Adrenal gland (tissue), 12 donors: ENCODE measurements around the gene TNNI3. TPM values are rescaled to one million over a fixed set of nuclear protein-coding genes. Genes with fewer than 3 reads are reported as not detected.

Experiments used
- DNase-seq, 7 donors: peaks; one replicate each; pipeline ENCODE4 v3.0.0-alpha.2; 2019 to 2020
- H3K27ac ChIP-seq, 5 donors: fragments of 200-600 bp; sonication (generic) in 4 of 5; 1 replicate in 3 of 5; 2 replicates in 2 of 5; pipeline versions ENCODE4 v1.5.1 to v1.8.0; 2016 to 2020; ENCODE audit warnings: mild to moderate bottlenecking in 1 of 5
- H3K27me3 ChIP-seq: fragments of 200-600 bp; 2 replicates; pipeline ENCODE4 v1.8.0; 2021
- H3K36me3 ChIP-seq, 2 donors: fragments of 200-600 bp; replicated peaks in 1 of 2; 1 replicate in 1 of 2; 2 replicates in 1 of 2; pipeline versions ENCODE4 v1.5.1 to v1.8.0; 2018 to 2022
- H3K4me1 ChIP-seq, 2 donors: fragments of 200-600 bp; replicated peaks in 1 of 2; 1 replicate in 1 of 2; 2 replicates in 1 of 2; pipeline versions ENCODE4 v1.5.1 to v1.8.0; 2018 to 2021
- H3K4me3 ChIP-seq, 4 donors: fragments of 200-600 bp; sonication (generic) in 3 of 4; one replicate each; pipeline ENCODE4 v1.5.1; 2016 to 2018
- H3K9me3 ChIP-seq, 3 donors: fragments of 200-600 bp; sonication (generic) in 1 of 3; replicated peaks in 1 of 3; 1 replicate in 2 of 3; 2 replicates in 1 of 3; pipeline versions ENCODE4 v1.5.1 to v1.8.0; 2016 to 2021
- CTCF ChIP-seq, 6 experiments: fragments of 450-650 bp in 4 of 6; fragments of 200-600 bp in 2 of 6; sonication (generic) in 1 of 6; IDR thresholded peaks; 1 replicate in 5 of 6; 2 replicates in 1 of 6; pipeline versions ENCODE4 v1.5.1 to v1.8.0; 2016 to 2021; ENCODE audit warnings: antibody characterized with exemption in 6 of 6, mild to moderate bottlenecking in 2 of 6, moderate library complexity in 1 of 6
- POLR2A ChIP-seq, 2 donors: fragments of 450-650 bp; IDR thresholded peaks; one replicate each; pipeline ENCODE4 v1.6.1; 2017; ENCODE audit warnings: antibody characterized with exemption in 2 of 2, mild to moderate bottlenecking in 2 of 2, moderate library complexity in 1 of 2
- WGBS, 4 donors: extraction: QIAGEN DNeasy Blood & Tissue Kit in 2 of 4; methylation state at CpG; one replicate each; pipeline versions ENCODE4 v1.1.5 to v1.1.7; 2013 to 2017; 5-methylcytosine and 5-hydroxymethylcytosine counted together
- intact Hi-C, 2 donors: fragments of 100-400 bp; cut with DNase I; formaldehyde crosslinking; loops; one replicate each; pipeline versions ENCODE4 v1.14.1 to v1.15.0; 2022 to 2023
- polyA plus RNA-seq, 3 donors: library from polyadenylated mRNA; stranded (reverse); fragments of 200-250 nt in 2 of 3; fragments of 350-450 nt in 1 of 3; fragmentation: Illumina TruSeq in 1 of 3; extraction: RNeasy Lipid Tissue Mini Kit (QIAGEN cat#74804) in 1 of 3; gene quantifications; one replicate each; pipeline ENCODE4 v1.2.3, GENCODE V29; 2013 to 2014
- total RNA-seq, 9 donors: library from RNA; depleted of rRNA in 4 of 9; stranded (reverse); fragments of >200 nt in 4 of 9; fragments of 120-200 nt in 1 of 9; fragmentation: NEBNext Ultra II Directional in 1 of 9; extraction: Animal tissue kit (Norgen Biotek cat#: 25700) in 1 of 9; gene quantifications; one replicate each; pipeline versions ENCODE4 v1.1.0 to v1.2.4, GENCODE V29; 2013 to 2023
- donor health status: healthy with polysubstance abuse.
- donor health status: Bipolar disorder and iron deficiency.
- donor health status: DM: yes; HTN: yes; CAD: no.
- donor health status: DM: no; HTN: no; CAD: no.
- donor health status: DM: no; HTN: no; CAD: no.
- donor health status: DM: yes; HTN: yes; CAD: no.

TNNI3 gene
- total and polyA plus RNA-seq, 12 donors: 0.51 to 461 (median 22.4) TPM; not detected in 6

- no peaks in the 10 kb centered on the region for H3K4me1 ChIP-seq
- no peak overlapping the region for H3K27ac ChIP-seq
- H3K36me3 ChIP-seq: no peaks in the 10 kb centered on the region
- no peak for TF ChIP-seq POLR2A (IDR thresholded peaks at IDR 0.05)
- TF ChIP-seq CTCF (IDR thresholded peaks at IDR 0.05): no peak
- 76 to 89% (median 85%) methylated on average over 2 to 12 of the region's 12 CpGs for WGBS, 4 donors
- intact Hi-C loops: no loop called here
- no peaks in the 10 kb centered on the region for H3K9me3 ChIP-seq
- H3K4me3 ChIP-seq: no peak overlapping the region
- no peaks in the 10 kb centered on the region for H3K27me3 ChIP-seq
- no peak for DNase-seq
Measured at GRCh38 chr19:55186080-55186479, 28.5 kb upstream of the TNNI3 start.

- no peaks in the 10 kb centered on the region for H3K36me3 ChIP-seq
- 82 to 85% (median 84%) methylated on average over 18 to 20 of the region's 20 CpGs for WGBS, 4 donors
- TF ChIP-seq POLR2A (IDR thresholded peaks at IDR 0.05) (no peak), CTCF (IDR thresholded peaks at IDR 0.05) (no peak)
- no peaks in the 10 kb centered on the region for H3K9me3 ChIP-seq
- H3K27me3 ChIP-seq: peaks cover 17% of the 10 kb centered on the region
- H3K27ac ChIP-seq: no peak overlapping the region
- intact Hi-C loops: no loop called here
- no peak overlapping the region for H3K4me3 ChIP-seq
- peaks cover 5 to 15% of the 10 kb centered on the region in 2 donors for H3K4me1 ChIP-seq
- DNase-seq: no peak
Measured at GRCh38 chr19:55181740-55182139, 24.2 kb upstream of the TNNI3 start.

GRCh38 chr19:55179606-55180484 lies 22.3 kb upstream of the TNNI3 start, which contains the start of gene SYT5:
TSS of gene SYT5 (minus strand) at chr19:55180289. CDS start at chr19:55179041, 1,248 bp downstream.
- intact Hi-C loops: no loop called here
- 1 to 4% (median 2%) methylated on average over 25 to 68 of the region's 68 CpGs for WGBS, 4 donors
- H3K4me1 ChIP-seq: peaks cover 5 to 15% of the 10 kb centered on the region in 2 donors
- no peaks in the 10 kb centered on the region for H3K9me3 ChIP-seq
- H3K36me3 ChIP-seq: no peaks in the 10 kb centered on the region
- no peak for TF ChIP-seq CTCF (IDR thresholded peaks at IDR 0.05)
- no peak for TF ChIP-seq POLR2A (IDR thresholded peaks at IDR 0.05)
- peak; percentile 35 to 89 (median 56) for DNase-seq
- H3K27me3 ChIP-seq: peaks cover 36% of the 10 kb centered on the region
- H3K27ac ChIP-seq: peak within 1 kb of the TSS in 1 of 5 donors; percentile 56
- H3K4me3 ChIP-seq: peak within 1 kb of the TSS in 1 of 4 donors; percentile 40

- Histone ChIP-seq H3K4me1 (peaks cover 5 to 15% of the 10 kb centered on the region in 2 donors), H3K4me3 (peak overlapping the region in 1 of 4 donors; percentile 40), H3K27me3 (peaks cover 42% of the 10 kb centered on the region), H3K9me3 (no peaks in the 10 kb centered on the region), H3K36me3 (no peaks in the 10 kb centered on the region), H3K27ac (peak overlapping the region in 1 of 5 donors; percentile 56)
- peak; percentile 73 to 95 (median 83) for DNase-seq
- TF ChIP-seq CTCF (IDR thresholded peaks at IDR 0.05): no peak
- TF ChIP-seq POLR2A (IDR thresholded peaks at IDR 0.05): peak in 1 of 2 donors; percentile 16
- 3 to 7% (median 4%) methylated on average over 32 to 61 of the region's 61 CpGs for WGBS, 4 donors
- intact Hi-C loops: no loop called here
Measured at GRCh38 chr19:55178781-55179599, 21.5 kb upstream of the TNNI3 start.
